IPS-15b (cell line): Measurements from ENCODE around the gene UMPS.

Experiments used
- H3K27me3 ChIP-seq: one replicate; pipeline ENCODE4 v1.6.1; 2013; ENCODE audit warnings: low read length; ENCODE audit not compliant: control insufficient read depth, insufficient read depth
- H3K36me3 ChIP-seq: one replicate; pipeline ENCODE4 v1.6.1; 2013; ENCODE audit warnings: low read length; ENCODE audit not compliant: control insufficient read depth, insufficient read depth
- H3K4me1 ChIP-seq: one replicate; pipeline ENCODE4 v1.6.1; 2013; ENCODE audit warnings: mild to moderate bottlenecking, low read length; ENCODE audit not compliant: control insufficient read depth, insufficient read depth
- H3K4me3 ChIP-seq: one replicate; pipeline ENCODE4 v1.5.1; 2013; ENCODE audit warnings: low read depth, low read length
- H3K9ac ChIP-seq: one replicate; pipeline ENCODE4 v1.6.1; 2013; ENCODE audit warnings: low read depth, mild to moderate bottlenecking, low read length
- H3K9me3 ChIP-seq: one replicate; pipeline ENCODE4 v1.6.1; 2013; ENCODE audit warnings: mild to moderate bottlenecking, low read length; ENCODE audit not compliant: control insufficient read depth, insufficient read depth

UMPS gene

DNA sequence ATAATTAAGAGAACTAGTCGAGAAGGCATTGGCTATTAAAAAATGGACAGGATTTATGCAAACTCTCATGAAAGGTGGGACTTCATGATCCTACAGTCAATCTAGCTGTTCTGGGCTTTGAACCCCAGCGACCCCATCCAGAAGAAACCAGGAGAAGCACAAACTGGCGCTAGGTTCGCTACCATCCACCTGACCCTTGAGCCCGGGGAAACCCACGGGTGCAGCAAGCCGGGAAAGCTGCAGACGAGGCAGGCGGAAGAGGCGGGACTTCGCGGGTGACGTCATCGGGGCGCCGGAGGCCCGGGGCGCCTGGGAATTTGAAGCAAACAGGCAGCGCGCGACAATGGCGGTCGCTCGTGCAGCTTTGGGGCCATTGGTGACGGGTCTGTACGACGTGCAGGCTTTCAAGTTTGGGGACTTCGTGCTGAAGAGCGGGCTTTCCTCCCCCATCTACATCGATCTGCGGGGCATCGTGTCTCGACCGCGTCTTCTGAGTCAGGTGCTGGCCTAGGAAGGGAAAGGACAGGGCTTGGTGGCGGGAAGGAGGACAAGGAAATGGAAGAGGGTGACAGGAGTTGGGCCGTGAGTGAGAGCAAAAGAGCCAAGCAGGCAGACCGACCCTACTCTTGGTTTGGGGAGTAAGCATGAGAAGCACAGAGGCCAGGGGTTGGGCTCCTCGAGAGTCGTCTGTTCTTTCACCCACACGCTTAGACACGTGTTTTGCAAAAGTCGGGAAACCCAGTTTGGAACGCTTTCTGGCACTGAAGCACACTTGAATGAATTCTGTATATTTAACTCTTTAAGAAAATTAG, at the start of gene UMPS:
Gene UMPS, plus strand, starts transcription at position 324 of the 812 bp plus-strand sequence. Its CDS starts 20 bp downstream, at position 344.
- Histone ChIP-seq H3K4me3 (peak within 1 kb of the TSS; percentile 100), H3K27me3 (no peaks in the 10 kb centered on the region), H3K4me1 (peaks cover 5% of the 10 kb centered on the region), H3K9ac (peak within 1 kb of the TSS; percentile 98), H3K9me3 (no peaks in the 10 kb centered on the region), H3K36me3 (peaks cover 5% of the 10 kb centered on the region)

DNA sequence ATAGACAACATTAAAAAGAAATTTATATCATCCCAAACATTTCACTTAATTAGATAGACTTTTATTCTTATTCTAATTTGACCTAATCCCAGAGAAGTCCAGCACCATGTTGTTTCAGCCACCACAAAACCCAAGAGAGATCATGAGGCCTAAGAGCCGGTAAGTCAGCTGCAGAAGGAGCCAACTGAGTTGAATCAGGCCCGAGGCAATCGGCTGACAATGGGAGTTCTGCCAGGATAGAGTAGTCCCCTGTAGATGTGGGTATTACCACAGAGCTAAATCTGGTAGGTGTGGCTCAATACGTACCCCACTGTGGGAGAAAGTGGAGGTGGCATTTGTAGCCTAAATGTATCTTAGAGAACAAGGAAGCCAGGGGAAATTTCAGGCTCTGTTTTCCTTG, 49.7 kb upstream of the UMPS start:
- H3K9me3 ChIP-seq = no peaks in the 10 kb centered on the region
- H3K4me3 ChIP-seq = no peak overlapping the region
- peaks cover 3% of the 10 kb centered on the region for H3K27me3 ChIP-seq
- no peaks in the 10 kb centered on the region for H3K36me3 ChIP-seq
- H3K9ac ChIP-seq = no peak overlapping the region
- H3K4me1 ChIP-seq = no peaks in the 10 kb centered on the region

DNA sequence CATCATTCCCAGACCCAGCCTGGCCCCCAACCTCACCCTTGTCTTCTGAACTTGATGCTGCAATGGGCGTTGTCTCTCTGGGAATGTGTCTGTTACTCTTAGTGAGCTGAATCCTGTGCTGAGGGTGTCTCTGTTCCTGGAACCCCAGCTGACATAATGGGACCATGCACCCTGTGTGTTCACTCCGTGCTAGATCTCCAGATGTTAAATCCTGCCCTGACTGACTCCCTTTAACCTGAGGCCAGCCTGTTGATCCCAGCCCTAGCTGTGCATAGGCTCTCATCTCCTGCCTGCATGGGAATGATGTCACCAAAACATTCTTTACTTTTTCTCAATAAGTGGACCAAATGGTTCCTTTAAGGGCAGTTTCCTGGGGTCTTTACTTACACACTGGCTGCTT, 48.0 kb upstream of the UMPS start:
- no peaks in the 10 kb centered on the region for H3K36me3 ChIP-seq
- H3K9me3 ChIP-seq = no peaks in the 10 kb centered on the region
- no peak overlapping the region for H3K4me3 ChIP-seq
- H3K9ac ChIP-seq = no peak overlapping the region
- peaks cover 3% of the 10 kb centered on the region for H3K27me3 ChIP-seq
- no peaks in the 10 kb centered on the region for H3K4me1 ChIP-seq

- Histone ChIP-seq H3K27me3 (peaks cover 3% of the 10 kb centered on the region), H3K36me3 (no peaks in the 10 kb centered on the region), H3K9me3 (no peaks in the 10 kb centered on the region), H3K4me1 (no peaks in the 10 kb centered on the region), H3K9ac (no peak overlapping the region), H3K4me3 (no peak overlapping the region)
These were observed 45.8 kb upstream of the UMPS start for GRCh38 chr3:124684459-124684858.

DNA sequence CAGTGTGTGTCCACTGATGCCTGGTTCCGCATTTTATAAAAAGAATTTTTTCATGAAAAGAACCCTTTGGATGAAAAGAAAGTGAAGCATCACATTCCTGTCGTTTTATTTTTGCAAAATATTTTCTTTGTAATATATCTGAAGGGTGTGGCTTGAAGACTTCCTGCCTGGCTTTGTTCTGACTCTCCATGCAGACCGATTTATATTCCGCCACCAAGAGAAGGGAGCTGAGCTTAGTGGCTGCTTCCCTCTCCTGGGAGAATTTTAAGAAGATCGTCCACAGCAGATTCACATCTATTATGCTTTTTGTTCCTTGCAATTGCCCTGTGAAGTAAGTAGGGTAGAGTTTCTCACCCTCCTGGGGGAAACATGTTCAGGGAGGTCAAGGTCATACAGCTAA, 45.2 kb upstream of the UMPS start:
- H3K9ac ChIP-seq = no peak overlapping the region

GRCh38 chr3:124685481-124685880, 44.8 kb upstream of the UMPS start:
- H3K9me3 ChIP-seq = no peaks in the 10 kb centered on the region
- H3K27me3 ChIP-seq = peaks cover 3% of the 10 kb centered on the region
- H3K9ac ChIP-seq = no peak overlapping the region
- no peaks in the 10 kb centered on the region for H3K4me1 ChIP-seq
- H3K4me3 ChIP-seq = no peak overlapping the region
- H3K36me3 ChIP-seq = no peaks in the 10 kb centered on the region

More for the DNA sequence above, 45.2 kb upstream of the UMPS start:
- no peak overlapping the region for H3K4me3 ChIP-seq
- H3K27me3 ChIP-seq = peaks cover 3% of the 10 kb centered on the region
- H3K36me3 ChIP-seq = no peaks in the 10 kb centered on the region
- no peaks in the 10 kb centered on the region for H3K9me3 ChIP-seq
- H3K4me1 ChIP-seq = no peaks in the 10 kb centered on the region

DNA sequence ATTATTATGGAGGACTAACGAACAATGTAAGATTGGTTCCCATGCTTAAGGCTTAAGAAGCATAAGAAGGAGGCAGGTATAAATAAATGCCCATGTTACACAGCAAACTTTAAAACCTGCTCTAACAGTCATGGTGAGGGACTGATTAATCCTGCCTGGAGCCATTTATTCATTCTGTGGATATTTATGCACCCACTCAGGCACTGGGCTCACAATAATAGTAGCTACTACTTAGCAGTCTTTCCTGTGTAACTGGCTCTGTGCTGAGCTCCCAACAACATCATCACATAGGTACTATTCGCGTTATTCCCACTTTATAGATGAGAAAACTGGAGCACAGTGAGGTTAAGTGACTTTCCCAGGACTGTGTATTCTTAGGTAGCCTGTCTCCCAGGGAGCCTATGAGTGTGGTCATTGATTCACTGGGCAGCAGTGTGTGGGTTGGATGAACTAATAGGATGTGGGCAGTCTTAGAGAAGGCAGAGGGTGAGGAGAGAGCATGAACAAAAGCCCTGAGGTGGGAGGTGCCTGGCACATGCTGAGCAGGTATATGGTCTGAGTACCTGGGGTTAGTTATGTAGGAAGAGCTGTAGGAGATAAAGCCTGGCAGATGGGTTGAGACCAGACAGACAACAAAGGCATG, 44.1 kb upstream of the UMPS start:
- Histone ChIP-seq H3K4me1 (no peaks in the 10 kb centered on the region), H3K27me3 (peaks cover 3% of the 10 kb centered on the region), H3K9ac (no peak overlapping the region), H3K9me3 (no peaks in the 10 kb centered on the region), H3K36me3 (no peaks in the 10 kb centered on the region), H3K4me3 (no peak overlapping the region)

DNA sequence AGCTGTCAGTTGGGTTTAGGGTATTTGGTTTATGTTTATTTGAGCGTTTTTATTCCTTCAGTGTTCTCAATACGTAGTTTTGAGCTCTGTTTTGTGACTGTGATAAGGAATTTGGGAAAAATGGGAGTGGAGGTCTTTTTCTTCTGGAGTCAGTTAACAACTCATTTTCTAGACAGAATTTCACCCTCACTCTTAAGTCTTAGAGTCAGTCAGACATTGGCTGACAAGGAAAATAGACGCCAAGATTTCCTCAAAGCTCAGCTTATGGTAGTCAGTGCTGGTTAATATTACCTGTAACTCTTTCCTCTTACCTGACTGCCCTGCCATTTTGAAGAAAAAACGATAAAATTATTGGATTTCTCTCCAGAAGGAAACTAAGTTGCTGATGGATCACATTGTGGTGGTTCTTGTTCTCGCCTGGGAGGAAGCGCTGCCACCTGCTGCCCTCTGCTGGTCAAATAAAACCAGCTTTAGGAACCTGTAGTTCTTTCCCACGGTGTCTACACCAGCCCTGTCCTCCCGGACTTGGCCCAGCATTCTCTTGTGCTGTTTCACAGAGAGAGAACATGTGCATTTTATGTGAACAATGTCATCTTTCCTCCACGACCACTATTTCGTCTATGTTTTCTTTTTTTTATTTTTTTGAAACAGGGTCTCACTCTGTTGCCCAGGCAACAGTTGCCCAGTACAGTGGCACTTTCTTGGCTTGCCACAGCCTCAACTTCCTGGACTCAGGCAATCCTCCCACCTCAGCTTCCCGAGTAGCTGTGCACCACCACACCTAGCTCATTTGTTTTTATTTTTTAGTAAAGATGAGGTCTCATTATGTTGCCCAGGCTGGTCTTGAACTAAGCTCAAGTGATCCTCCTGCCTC, 41.4 kb upstream of the UMPS start:
- no peaks in the 10 kb centered on the region for H3K9me3 ChIP-seq
- no peaks in the 10 kb centered on the region for H3K36me3 ChIP-seq
- H3K4me1 ChIP-seq = no peaks in the 10 kb centered on the region
- H3K9ac ChIP-seq = no peak overlapping the region
- peaks cover 3% of the 10 kb centered on the region for H3K27me3 ChIP-seq
- H3K4me3 ChIP-seq = no peak overlapping the region

GRCh38 chr3:124691599-124691998, 38.7 kb upstream of the UMPS start:
- Histone ChIP-seq H3K36me3 (no peaks in the 10 kb centered on the region), H3K4me1 (no peaks in the 10 kb centered on the region), H3K4me3 (no peak overlapping the region), H3K9me3 (no peaks in the 10 kb centered on the region), H3K27me3 (no peaks in the 10 kb centered on the region), H3K9ac (no peak overlapping the region)

DNA sequence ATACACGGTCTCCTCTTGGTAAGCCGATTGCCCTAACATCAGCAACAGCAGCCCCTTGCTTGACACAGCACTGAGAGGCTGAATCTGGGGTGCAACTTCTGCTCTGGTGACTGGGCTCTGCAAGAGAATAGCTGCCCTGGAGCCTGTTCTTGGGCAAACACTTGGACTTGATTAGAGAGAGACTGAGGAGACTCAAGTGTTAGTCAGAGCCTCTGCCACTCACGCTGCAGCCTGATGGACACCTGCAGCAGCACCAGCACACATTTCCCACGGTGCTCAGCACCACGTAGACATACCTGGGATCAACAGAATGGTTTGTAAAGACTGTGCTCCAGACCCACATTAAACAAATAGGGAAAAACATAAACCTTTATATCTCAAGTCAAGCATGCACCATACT, 35.8 kb upstream of the UMPS start:
- H3K4me3 ChIP-seq = no peak overlapping the region
- H3K27me3 ChIP-seq = no peaks in the 10 kb centered on the region
- no peak overlapping the region for H3K9ac ChIP-seq
- no peaks in the 10 kb centered on the region for H3K9me3 ChIP-seq
- H3K4me1 ChIP-seq = no peaks in the 10 kb centered on the region
- no peaks in the 10 kb centered on the region for H3K36me3 ChIP-seq

DNA sequence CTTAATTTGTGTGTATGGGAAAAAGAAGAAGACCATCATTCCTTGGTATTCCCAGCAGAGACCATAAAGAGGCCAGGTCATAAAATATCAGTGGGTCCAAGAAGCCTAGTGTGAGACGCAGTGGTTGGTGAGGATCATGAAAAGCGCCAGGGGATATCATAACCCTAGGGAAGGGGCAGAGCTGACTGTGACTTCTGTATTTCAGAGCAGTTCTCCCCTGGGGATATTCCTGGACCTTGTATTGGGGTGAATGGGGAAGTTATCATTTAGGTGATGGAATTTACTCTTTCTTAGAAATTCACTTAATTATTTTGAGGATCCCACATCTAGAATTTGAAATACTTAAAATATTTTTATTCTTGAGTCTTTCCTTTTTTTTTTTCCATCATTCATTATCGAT, 34.9 kb upstream of the UMPS start:
- no peaks in the 10 kb centered on the region for H3K36me3 ChIP-seq
- no peaks in the 10 kb centered on the region for H3K9me3 ChIP-seq
- H3K4me3 ChIP-seq = no peak overlapping the region
- H3K9ac ChIP-seq = no peak overlapping the region
- no peaks in the 10 kb centered on the region for H3K27me3 ChIP-seq
- H3K4me1 ChIP-seq = no peaks in the 10 kb centered on the region
